ENCODE measurements around the gene YKT6. TPM values are rescaled to one million over a fixed set of nuclear protein-coding genes. Genes with fewer than 3 reads are reported as not detected.

YKT6 gene
- total RNA-seq, 1 experiment from 2014 or later = 111 TPM

- Histone ChIP-seq H3K4me3 (no peak overlapping the region), H3K27ac (no peak overlapping the region), H3K27me3 (replicated peaks) (0 out of 2 replicates have a peak, but pooled peaks cover 5% of the 10 kb centered on the region), H3K36me3 (no peaks in the 10 kb centered on the region), H3K4me1 (replicated peaks) (peaks cover 4% of the 10 kb centered on the region; the same call in 1 of the 2 replicates), H3K9me3 (replicated peaks) (no peaks in the 10 kb centered on the region)
- no peak for DNase-seq (ENCODE audit: low read depth in 1 of 2, low spot score in 2 of 2)
These were observed 20.5 kb downstream of the YKT6 start for GRCh38 chr7:44221231-44221791.

GRCh38 chr7:44222074-44222473 lies 21.3 kb downstream of the YKT6 start:
- Histone ChIP-seq H3K27me3 (replicated peaks) (0 out of 2 replicates have a peak, but pooled peaks cover 5% of the 10 kb centered on the region), H3K27ac (no peak overlapping the region), H3K36me3 (no peaks in the 10 kb centered on the region), H3K4me1 (replicated peaks) (peaks cover 4% of the 10 kb centered on the region; the same call in 1 of the 2 replicates), H3K4me3 (no peak overlapping the region), H3K9me3 (replicated peaks) (no peaks in the 10 kb centered on the region)
- DNase-seq (ENCODE audit: low read depth in 1 of 2, low spot score in 2 of 2) = no peak

- peaks cover 4% of the 10 kb centered on the region; the same call in 1 of the 2 replicates for H3K4me1 ChIP-seq (replicated peaks)
- H3K4me3 ChIP-seq = no peak overlapping the region
- H3K27ac ChIP-seq = no peak overlapping the region
- DNase-seq (ENCODE audit: low read depth in 1 of 2, low spot score in 2 of 2) = no peak
- no peaks in the 10 kb centered on the region for H3K9me3 ChIP-seq (replicated peaks)
- H3K36me3 ChIP-seq = no peaks in the 10 kb centered on the region
- H3K27me3 ChIP-seq (replicated peaks) = 0 out of 2 replicates have a peak, but pooled peaks cover 5% of the 10 kb centered on the region
These were observed 22.0 kb downstream of the YKT6 start for GRCh38 chr7:44222776-44223261.

GRCh38 chr7:44223362-44224079 lies 22.7 kb downstream of the YKT6 start:
- no peak for DNase-seq (ENCODE audit: low read depth in 1 of 2, low spot score in 2 of 2)
- no peak overlapping the region for H3K4me3 ChIP-seq
- H3K36me3 ChIP-seq = no peaks in the 10 kb centered on the region
- H3K4me1 ChIP-seq (replicated peaks) = peaks cover 4% of the 10 kb centered on the region; the same call in 1 of the 2 replicates
- H3K27ac ChIP-seq = no peak overlapping the region
- 0 out of 2 replicates have a peak, but pooled peaks cover 5% of the 10 kb centered on the region for H3K27me3 ChIP-seq (replicated peaks)
- H3K9me3 ChIP-seq (replicated peaks) = no peaks in the 10 kb centered on the region

- no peaks in the 10 kb centered on the region for H3K36me3 ChIP-seq
- no peak for DNase-seq (ENCODE audit: low read depth in 1 of 2, low spot score in 2 of 2)
- H3K27me3 ChIP-seq (replicated peaks) = 0 out of 2 replicates have a peak, but pooled peaks cover 5% of the 10 kb centered on the region
- no peaks in the 10 kb centered on the region for H3K9me3 ChIP-seq (replicated peaks)
- H3K4me1 ChIP-seq (replicated peaks) = peaks cover 4% of the 10 kb centered on the region; the same call in 1 of the 2 replicates
- H3K4me3 ChIP-seq = no peak overlapping the region
- no peak overlapping the region for H3K27ac ChIP-seq
These were observed 23.5 kb downstream of the YKT6 start for GRCh38 chr7:44224080-44224973.

GRCh38 chr7:44224974-44225565 lies 24.3 kb downstream of the YKT6 start:
- Histone ChIP-seq H3K4me1 (replicated peaks) (peaks cover 4% of the 10 kb centered on the region; the same call in 1 of the 2 replicates), H3K4me3 (no peak overlapping the region), H3K9me3 (replicated peaks) (no peaks in the 10 kb centered on the region), H3K27me3 (replicated peaks) (0 out of 2 replicates have a peak, but pooled peaks cover 5% of the 10 kb centered on the region), H3K27ac (no peak overlapping the region), H3K36me3 (no peaks in the 10 kb centered on the region)
- no peak for DNase-seq (ENCODE audit: low read depth in 1 of 2, low spot score in 2 of 2)

- Histone ChIP-seq H3K4me1 (replicated peaks) (peaks cover 4% of the 10 kb centered on the region; the same call in 1 of the 2 replicates), H3K9me3 (replicated peaks) (no peaks in the 10 kb centered on the region), H3K27me3 (replicated peaks) (0 out of 2 replicates have a peak, but pooled peaks cover 5% of the 10 kb centered on the region), H3K27ac (no peak overlapping the region), H3K36me3 (no peaks in the 10 kb centered on the region), H3K4me3 (no peak overlapping the region)
- no peak for DNase-seq (ENCODE audit: low read depth in 1 of 2, low spot score in 2 of 2)
These were observed 25.0 kb downstream of the YKT6 start for GRCh38 chr7:44225566-44226395.

- H3K9me3 ChIP-seq (replicated peaks) = no peaks in the 10 kb centered on the region
- no peak for DNase-seq (ENCODE audit: low read depth in 1 of 2, low spot score in 2 of 2)
- no peak overlapping the region for H3K27ac ChIP-seq
- peaks cover 1% of the 10 kb centered on the region; the same call in 1 of the 2 replicates for H3K4me1 ChIP-seq (replicated peaks)
- H3K4me3 ChIP-seq = no peak overlapping the region
- no peaks in the 10 kb centered on the region for H3K36me3 ChIP-seq
- 0 out of 2 replicates have a peak, but pooled peaks cover 5% of the 10 kb centered on the region for H3K27me3 ChIP-seq (replicated peaks)
These were observed 25.6 kb downstream of the YKT6 start for GRCh38 chr7:44226396-44226753.

GRCh38 chr7:44227911-44228310 lies 27.1 kb downstream of the YKT6 start:
- no peak for DNase-seq (ENCODE audit: low read depth in 1 of 2, low spot score in 2 of 2)
- H3K27ac ChIP-seq = no peak overlapping the region
- H3K27me3 ChIP-seq (replicated peaks) = 0 out of 2 replicates have a peak, but pooled peaks cover 5% of the 10 kb centered on the region
- no peaks in the 10 kb centered on the region for H3K9me3 ChIP-seq (replicated peaks)
- H3K4me3 ChIP-seq = no peak overlapping the region
- no peaks in the 10 kb centered on the region for H3K36me3 ChIP-seq
- no peaks in the 10 kb centered on the region for H3K4me1 ChIP-seq (replicated peaks)

GRCh38 chr7:44228571-44229350 lies 28.0 kb downstream of the YKT6 start:
- no peaks in the 10 kb centered on the region for H3K36me3 ChIP-seq
- no peaks in the 10 kb centered on the region for H3K4me1 ChIP-seq (replicated peaks)
- H3K27ac ChIP-seq = no peak overlapping the region
- no peak for DNase-seq (ENCODE audit: low read depth in 1 of 2, low spot score in 2 of 2)
- 0 out of 2 replicates have a peak, but pooled peaks cover 5% of the 10 kb centered on the region for H3K27me3 ChIP-seq (replicated peaks)
- no peaks in the 10 kb centered on the region for H3K9me3 ChIP-seq (replicated peaks)
- no peak overlapping the region for H3K4me3 ChIP-seq

- no peak for DNase-seq (ENCODE audit: low read depth in 1 of 2, low spot score in 2 of 2)
- no peaks in the 10 kb centered on the region for H3K9me3 ChIP-seq (replicated peaks)
- H3K27ac ChIP-seq = no peak overlapping the region
- H3K4me3 ChIP-seq = no peak overlapping the region
- H3K36me3 ChIP-seq = no peaks in the 10 kb centered on the region
- 0 out of 2 replicates have a peak, but pooled peaks cover 2% of the 10 kb centered on the region for H3K27me3 ChIP-seq (replicated peaks)
- no peaks in the 10 kb centered on the region for H3K4me1 ChIP-seq (replicated peaks)
These were observed 28.8 kb downstream of the YKT6 start for GRCh38 chr7:44229546-44230105.

- H3K27me3 ChIP-seq (replicated peaks) = no peaks in the 10 kb centered on the region
- no peak overlapping the region for H3K27ac ChIP-seq
- DNase-seq (ENCODE audit: low read depth in 1 of 2, low spot score in 2 of 2) = no peak
These were observed 29.5 kb downstream of the YKT6 start for GRCh38 chr7:44230286-44230685.

More at GRCh38 chr7:44230286-44230685, 29.5 kb downstream of the YKT6 start:
- no peaks in the 10 kb centered on the region for H3K4me1 ChIP-seq (replicated peaks)
- no peaks in the 10 kb centered on the region for H3K9me3 ChIP-seq (replicated peaks)
- no peaks in the 10 kb centered on the region for H3K36me3 ChIP-seq
- no peak overlapping the region for H3K4me3 ChIP-seq

All from SJSA1 (cell line).